HEK293 (cell line): Measurements from ENCODE around the gene TWF2.

ENCODE experiments used
- BCL11B ChIP-seq: fragments of 450-650 bp; formaldehyde crosslinking; IDR thresholded peaks from 2 replicates; pipeline ENCODE4 v1.5.1; 2016; ENCODE audit warnings: low read depth, missing biosample characterization, missing genetic modification characterization
- CTCF ChIP-seq: fragments of 450-650 bp; formaldehyde crosslinking; IDR thresholded peaks from 2 replicates; pipeline ENCODE4 v1.5.1; 2016; ENCODE audit warnings: missing biosample characterization, missing genetic modification characterization
- GLI4 ChIP-seq: fragments of 450-650 bp; formaldehyde crosslinking; IDR thresholded peaks from 2 replicates; pipeline ENCODE4 v1.5.1; 2016; ENCODE audit warnings: missing biosample characterization, missing genetic modification characterization
- GLIS1 ChIP-seq: fragments of 450-650 bp; formaldehyde crosslinking; IDR thresholded peaks from 2 replicates; pipeline ENCODE4 v1.5.1; 2016; ENCODE audit warnings: missing biosample characterization, missing genetic modification characterization
- KLF10 ChIP-seq: fragments of 450-650 bp; IDR thresholded peaks from 2 replicates; pipeline ENCODE4 v1.5.1; 2018; ENCODE audit warnings: missing biosample characterization, mild to moderate bottlenecking, missing genetic modification characterization
- KLF16 ChIP-seq: fragments of 450-650 bp; formaldehyde crosslinking; IDR thresholded peaks from 2 replicates; pipeline ENCODE4 v1.5.1; 2017; ENCODE audit warnings: missing biosample characterization, missing genetic modification characterization
- PBX3 ChIP-seq: sonication (generic); formaldehyde crosslinking; IDR thresholded peaks from 2 replicates; pipeline ENCODE4 v1.8.1; 2022; ENCODE audit warnings: mild to moderate bottlenecking, moderate library complexity, missing genetic modification reagents
- PRDM10 ChIP-seq: fragments of 450-650 bp; formaldehyde crosslinking; IDR thresholded peaks from 2 replicates; pipeline ENCODE4 v1.5.1; 2016; ENCODE audit warnings: missing biosample characterization, missing genetic modification characterization
- RBAK ChIP-seq: fragments of 450-650 bp; formaldehyde crosslinking; IDR thresholded peaks from 2 replicates; pipeline ENCODE4 v1.5.1; 2016; ENCODE audit warnings: missing biosample characterization, missing genetic modification characterization
- SCRT1 ChIP-seq: fragments of 450-650 bp; formaldehyde crosslinking; IDR thresholded peaks from 2 replicates; pipeline ENCODE4 v1.5.1; 2016; ENCODE audit warnings: missing biosample characterization, missing genetic modification characterization, borderline replicate concordance
- SETDB1 ChIP-seq: IDR thresholded peaks from one replicate; pipeline ENCODE4 v1.6.1; 2017; ENCODE audit warnings: mild to moderate bottlenecking, low read length, moderate library complexity, mixed read lengths; ENCODE audit not compliant: insufficient read length
- SP2 ChIP-seq: fragments of 450-650 bp; formaldehyde crosslinking; IDR thresholded peaks from 2 replicates; pipeline ENCODE4 v1.5.1; 2016; ENCODE audit warnings: missing biosample characterization, missing genetic modification characterization
- TCF7L2 ChIP-seq: IDR thresholded peaks from 2 replicates; pipeline ENCODE4 v1.6.1; 2011; ENCODE audit warnings: low read depth, mild to moderate bottlenecking, inconsistent platforms, low read length, moderate library complexity, borderline replicate concordance
- YY1 ChIP-seq: fragments of 450-650 bp; formaldehyde crosslinking; IDR thresholded peaks from 2 replicates; pipeline ENCODE4 v1.5.1; 2018; ENCODE audit warnings: missing biosample characterization, missing genetic modification characterization
- ZBTB21 ChIP-seq: fragments of 450-650 bp; formaldehyde crosslinking; IDR thresholded peaks from 2 replicates; pipeline ENCODE4 v1.5.1; 2017; ENCODE audit warnings: missing biosample characterization, missing genetic modification characterization
- ZBTB44 ChIP-seq: fragments of 450-650 bp; IDR thresholded peaks from 2 replicates; pipeline ENCODE4 v1.5.1; 2018; ENCODE audit warnings: missing biosample characterization, mild to moderate bottlenecking, missing genetic modification characterization
- ZBTB7A ChIP-seq: fragments of 450-650 bp; formaldehyde crosslinking; IDR thresholded peaks from 2 replicates; pipeline ENCODE4 v1.5.1; 2016; ENCODE audit warnings: low read depth, missing biosample characterization, missing genetic modification characterization
- ZEB2 ChIP-seq: fragments of 450-650 bp; formaldehyde crosslinking; IDR thresholded peaks from 2 replicates; pipeline ENCODE4 v1.5.1; 2016; ENCODE audit warnings: missing biosample characterization, missing genetic modification characterization
- ZFHX2 ChIP-seq: fragments of 450-650 bp; formaldehyde crosslinking; conservative IDR thresholded peaks from 2 replicates; pipeline ENCODE4 v1.5.1; 2016; ENCODE audit warnings: missing biosample characterization, missing genetic modification characterization
- ZNF132 ChIP-seq: fragments of 450-650 bp; formaldehyde crosslinking; IDR thresholded peaks from 2 replicates; pipeline ENCODE4 v1.5.1; 2017; ENCODE audit warnings: missing biosample characterization, missing genetic modification characterization, borderline replicate concordance
- ZNF146 ChIP-seq: fragments of 450-650 bp; formaldehyde crosslinking; IDR thresholded peaks from 2 replicates; pipeline ENCODE4 v1.5.1; 2016; ENCODE audit warnings: missing biosample characterization, missing genetic modification characterization
- ZNF175 ChIP-seq: fragments of 450-650 bp; formaldehyde crosslinking; IDR thresholded peaks from 2 replicates; pipeline ENCODE4 v1.5.1; 2016; ENCODE audit warnings: missing biosample characterization, missing genetic modification characterization
- ZNF214 ChIP-seq: fragments of 450-650 bp; formaldehyde crosslinking; IDR thresholded peaks from 2 replicates; pipeline ENCODE4 v1.5.1; 2017; ENCODE audit warnings: missing biosample characterization, mild to moderate bottlenecking, missing genetic modification characterization, borderline replicate concordance
- ZNF23 ChIP-seq: fragments of 450-650 bp; formaldehyde crosslinking; IDR thresholded peaks from 2 replicates; pipeline ENCODE4 v1.5.1; 2016; ENCODE audit warnings: missing biosample characterization, missing genetic modification characterization, borderline replicate concordance
- ZNF239 ChIP-seq: fragments of 450-650 bp; formaldehyde crosslinking; IDR thresholded peaks from 2 replicates; pipeline ENCODE4 v1.5.1; 2016; ENCODE audit warnings: missing biosample characterization, missing genetic modification characterization
- ZNF248 ChIP-seq: fragments of 450-650 bp; formaldehyde crosslinking; IDR thresholded peaks from 2 replicates; pipeline ENCODE4 v1.5.1; 2017; ENCODE audit warnings: missing biosample characterization, missing genetic modification characterization
- ZNF48 ChIP-seq: fragments of 450-650 bp; formaldehyde crosslinking; IDR thresholded peaks from 2 replicates; pipeline ENCODE4 v1.5.1; 2016; ENCODE audit warnings: missing biosample characterization, missing genetic modification characterization
- ZNF530 ChIP-seq: fragments of 450-650 bp; formaldehyde crosslinking; IDR thresholded peaks from 2 replicates; pipeline ENCODE4 v1.5.1; 2016; ENCODE audit warnings: low read depth, missing biosample characterization, missing genetic modification characterization
- ZNF629 ChIP-seq: fragments of 450-650 bp; formaldehyde crosslinking; IDR thresholded peaks from 2 replicates; pipeline ENCODE4 v1.5.1; 2017; ENCODE audit warnings: missing biosample characterization, missing genetic modification characterization
- ZNF692 ChIP-seq: fragments of 450-650 bp; formaldehyde crosslinking; IDR thresholded peaks from 2 replicates; pipeline ENCODE4 v1.5.1; 2016; ENCODE audit warnings: missing biosample characterization, missing genetic modification characterization
- ZNF785 ChIP-seq: fragments of 450-650 bp; formaldehyde crosslinking; IDR thresholded peaks from 2 replicates; pipeline ENCODE4 v1.5.1; 2016; ENCODE audit warnings: missing biosample characterization, missing genetic modification characterization

TWF2 gene

GRCh38 chr3:52243791-52244628, 5.1 kb upstream of the TWF2 start (continued):
- no peak for TF ChIP-seq ZNF239 (tag by site-specific recombination)
- TF ChIP-seq ZNF785 = no peak
- TF ChIP-seq GLIS1 (tag by site-specific recombination) = peak; percentile 69
- TF ChIP-seq SETDB1 = peak; percentile 47
- no peak for TF ChIP-seq PBX3 (CRISPR knock-in tag)
- TF ChIP-seq SCRT1 (tag by site-specific recombination) = no peak
- no peak for TF ChIP-seq BCL11B (tag by site-specific recombination)
- TF ChIP-seq ZBTB44 (tag by site-specific recombination) = no peak
- no peak for TF ChIP-seq ZNF132 (tag by site-specific recombination)
- TF ChIP-seq KLF16 = no peak
- no peak for TF ChIP-seq GLI4 (tag by site-specific recombination)
- TF ChIP-seq ZNF23 = no peak
- no peak for TF ChIP-seq ZNF248 (tag by site-specific recombination)
- peak; percentile 92 for TF ChIP-seq PRDM10 (tag by site-specific recombination)
- TF ChIP-seq ZNF530 (tag by site-specific recombination) = no peak
- no peak for TF ChIP-seq ZNF214
- 0 out of 2 replicates have a peak, but pooled peaks have one; percentile 15 for TF ChIP-seq SP2 (tag by site-specific recombination)
- peak; percentile 92 for TF ChIP-seq ZFHX2 (tag by site-specific recombination)
- TF ChIP-seq ZNF692 (tag by site-specific recombination) = peak; percentile 11; the same call in 1 of the 2 replicates
- TF ChIP-seq ZNF629 = 0 out of 2 replicates have a peak, but pooled peaks have one; percentile 20
- no peak for TF ChIP-seq RBAK (tag by site-specific recombination)
- TF ChIP-seq ZBTB7A (tag by site-specific recombination) = no peak
- TF ChIP-seq ZBTB21 = no peak
- TF ChIP-seq ZEB2 (tag by site-specific recombination) = peak; percentile 21; the same call in 1 of the 2 replicates
- TF ChIP-seq YY1 (tag by site-specific recombination) = no peak
- TF ChIP-seq TCF7L2 = no peak
- TF ChIP-seq ZNF146 (tag by site-specific recombination) = no peak
- TF ChIP-seq ZNF48 (tag by site-specific recombination) = no peak
- no peak for TF ChIP-seq ZNF175 (tag by site-specific recombination)
- no peak for TF ChIP-seq KLF10 (tag by site-specific recombination)
- no peak for TF ChIP-seq CTCF (tag by site-specific recombination)
